HG03558 (cell line): ENCODE data around the gene OR2AJ1.

Experiments
- ATAC-seq: cut with Tn5 transposase; IDR thresholded peaks from one replicate; pipeline ENCODE4 v1.9.1; 2021; ENCODE audit warnings: moderate number of reproducible peaks; ENCODE audit not compliant: unreplicated experiment; ENCODE audit errors: extremely low read depth

OR2AJ1 gene, protein sequence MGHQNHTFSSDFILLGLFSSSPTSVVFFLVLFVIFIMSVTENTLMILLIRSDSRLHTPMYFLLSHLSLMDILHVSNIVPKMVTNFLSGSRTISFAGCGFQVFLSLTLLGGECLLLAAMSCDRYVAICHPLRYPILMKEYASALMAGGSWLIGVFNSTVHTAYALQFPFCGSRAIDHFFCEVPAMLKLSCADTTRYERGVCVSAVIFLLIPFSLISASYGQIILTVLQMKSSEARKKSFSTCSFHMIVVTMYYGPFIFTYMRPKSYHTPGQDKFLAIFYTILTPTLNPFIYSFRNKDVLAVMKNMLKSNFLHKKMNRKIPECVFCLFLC

GRCh38 chr1:247924868-247925267 lies at the start of gene OR2AJ1:
TSS of gene OR2AJ1 (plus strand) at chr1:247924889. CDS start at chr1:247933769, 8,880 bp downstream.
- ATAC-seq = no peak

GRCh38 chr1:247883346-247883745 lies 41.3 kb upstream of the OR2AJ1 start:
- no peak for ATAC-seq

DNA sequence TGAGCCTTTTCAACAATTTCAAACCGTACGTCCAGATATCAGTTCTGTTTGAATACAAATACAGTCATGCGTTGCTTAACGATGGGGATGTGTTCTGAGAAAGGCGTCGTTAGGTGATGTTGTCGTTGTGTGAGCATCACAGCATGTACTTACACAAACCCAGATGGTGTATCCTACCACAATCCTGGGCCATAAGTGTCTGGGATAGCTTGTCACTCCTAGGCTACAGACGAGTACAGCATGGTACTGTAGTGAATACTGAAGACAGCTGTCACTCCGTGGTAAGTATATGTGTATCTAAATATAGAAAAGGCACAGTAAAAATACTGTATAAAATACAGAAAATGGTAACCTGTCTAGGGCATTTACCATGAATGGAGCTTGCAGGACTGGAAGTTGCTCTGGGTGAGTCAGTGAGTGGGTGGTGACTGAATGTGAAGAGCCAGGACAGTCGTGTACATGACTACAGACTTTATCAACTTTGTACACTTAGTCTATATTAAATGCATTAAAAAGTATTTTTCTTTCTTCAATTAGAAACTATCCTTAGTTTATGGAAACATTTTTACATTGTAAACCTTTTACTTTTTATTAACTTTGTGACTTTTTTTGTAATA lies 39.8 kb upstream of the OR2AJ1 start:
- ATAC-seq = no peak

GRCh38 chr1:247895163-247895637 lies 29.5 kb upstream of the OR2AJ1 start, which contains the start of gene OR2W3:
TSS of gene OR2W3 (plus strand) at chr1:247895587. CDS start at chr1:247895587, 0 bp downstream.
- ATAC-seq = no peak

DNA sequence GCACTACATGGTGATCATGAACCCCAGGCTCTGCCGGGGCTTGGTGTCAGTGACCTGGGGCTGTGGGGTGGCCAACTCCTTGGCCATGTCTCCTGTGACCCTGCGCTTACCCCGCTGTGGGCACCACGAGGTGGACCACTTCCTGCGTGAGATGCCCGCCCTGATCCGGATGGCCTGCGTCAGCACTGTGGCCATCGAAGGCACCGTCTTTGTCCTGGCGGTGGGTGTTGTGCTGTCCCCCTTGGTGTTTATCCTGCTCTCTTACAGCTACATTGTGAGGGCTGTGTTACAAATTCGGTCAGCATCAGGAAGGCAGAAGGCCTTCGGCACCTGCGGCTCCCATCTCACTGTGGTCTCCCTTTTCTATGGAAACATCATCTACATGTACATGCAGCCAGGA lies 28.7 kb upstream of the OR2AJ1 start:
- no peak for ATAC-seq

- no peak for ATAC-seq
These were observed 20.6 kb upstream of the OR2AJ1 start for GRCh38 chr1:247904122-247904521.

DNA sequence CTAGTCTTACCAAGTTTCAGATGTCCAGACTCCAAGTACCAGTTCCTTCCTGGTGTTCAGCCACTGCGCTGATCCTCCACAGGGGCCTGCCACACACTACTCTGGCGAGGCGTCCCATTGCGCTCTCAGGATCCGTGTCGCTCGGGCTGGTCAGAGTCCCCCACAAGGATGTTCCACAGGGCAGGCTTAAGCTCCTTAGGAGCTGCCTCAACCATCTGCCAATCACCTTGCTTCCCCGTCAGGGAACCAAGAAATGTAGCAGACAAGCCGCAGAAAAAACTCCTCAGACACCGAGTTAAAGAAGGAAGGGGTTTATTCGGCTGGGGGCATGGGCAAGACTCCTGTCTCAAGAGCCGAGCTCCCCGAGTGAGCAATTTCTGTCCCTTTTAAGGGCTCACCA lies 19.5 kb upstream of the OR2AJ1 start:
- no peak for ATAC-seq

DNA sequence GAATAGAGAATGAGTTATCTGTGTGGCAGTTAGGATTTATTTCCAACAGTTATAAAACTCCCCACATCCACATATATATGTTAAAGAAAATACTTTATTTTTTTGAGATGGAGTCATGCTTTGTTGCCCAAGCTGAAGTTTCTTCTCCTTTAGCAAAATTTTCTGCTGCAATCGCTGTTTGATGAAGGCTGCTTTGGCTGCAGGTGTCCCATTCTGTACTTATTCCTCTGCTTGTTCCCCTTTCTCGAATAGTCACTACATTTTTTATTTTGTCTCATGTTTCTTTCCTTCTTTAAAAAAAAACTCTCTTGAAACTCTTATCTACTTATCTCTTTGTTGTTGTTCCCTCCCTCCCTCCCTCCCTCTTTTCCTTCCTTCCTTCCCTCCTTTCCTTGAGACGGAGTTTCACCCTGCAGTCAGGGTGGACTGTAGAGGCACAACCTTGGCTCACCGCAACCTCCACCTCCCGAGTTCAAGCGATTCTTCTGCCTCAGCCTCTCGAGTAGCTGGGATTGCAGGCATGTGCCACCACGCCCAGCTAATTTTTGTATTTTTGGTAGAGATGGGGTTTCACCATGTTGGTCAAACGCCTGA lies 18.7 kb upstream of the OR2AJ1 start:
- no peak for ATAC-seq

GRCh38 chr1:247906504-247907047 lies 18.1 kb upstream of the OR2AJ1 start:
- ATAC-seq = no peak

GRCh38 chr1:247908766-247909165 lies 15.9 kb upstream of the OR2AJ1 start:
- ATAC-seq = no peak

DNA sequence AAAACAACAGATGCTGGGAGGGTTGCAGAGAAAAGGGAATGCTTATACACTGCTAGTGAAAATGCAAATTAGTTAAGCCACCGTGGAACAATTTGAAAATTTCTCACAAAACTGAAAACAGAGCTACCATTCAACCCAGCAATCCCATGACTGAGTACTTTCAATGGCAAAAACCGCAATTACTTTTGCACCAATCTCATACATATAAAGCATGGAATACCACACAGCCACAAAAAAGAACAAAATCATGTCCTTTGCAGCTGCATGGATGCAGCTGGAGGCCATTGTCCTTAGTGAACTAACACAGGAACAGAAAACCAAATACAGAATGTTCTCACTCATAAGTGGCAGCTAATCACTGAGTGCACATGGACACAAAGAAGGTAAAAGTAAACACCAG lies 10.9 kb upstream of the OR2AJ1 start:
- ATAC-seq = no peak

DNA sequence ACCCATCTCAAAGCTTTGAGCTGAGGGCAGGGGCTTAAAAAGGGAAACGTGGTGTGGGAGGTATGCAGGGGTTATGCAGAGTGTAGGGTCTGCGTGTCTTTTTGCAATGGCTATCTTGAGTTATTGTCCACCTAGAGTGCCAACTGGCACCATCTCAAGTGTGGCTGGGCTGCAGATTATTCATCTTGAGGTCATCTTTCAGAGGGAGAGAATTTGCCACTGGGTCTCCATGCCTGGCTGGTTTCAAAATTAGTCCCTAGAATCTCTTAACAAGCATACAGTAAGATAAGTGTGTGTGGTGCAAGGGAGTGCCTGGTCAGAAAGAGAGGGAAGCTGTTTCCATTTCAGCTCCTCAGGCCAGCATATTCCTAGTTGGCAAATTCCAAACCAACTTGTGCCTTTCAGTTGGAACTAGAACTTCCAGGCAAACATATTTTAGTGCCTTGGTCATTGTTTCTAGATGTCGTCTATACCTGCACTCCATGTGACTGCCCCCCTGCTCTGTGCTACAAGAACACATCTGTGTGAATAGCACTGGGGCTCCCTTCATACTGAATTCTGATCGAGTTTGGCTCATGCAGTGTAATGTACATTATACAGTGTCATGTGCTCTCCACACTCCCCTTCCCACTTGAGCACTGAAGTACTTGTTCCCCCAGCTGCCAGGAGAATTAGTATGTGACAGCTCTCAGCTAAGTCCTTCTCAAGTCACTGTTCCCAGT lies 9.6 kb upstream of the OR2AJ1 start:
- no peak for ATAC-seq

DNA sequence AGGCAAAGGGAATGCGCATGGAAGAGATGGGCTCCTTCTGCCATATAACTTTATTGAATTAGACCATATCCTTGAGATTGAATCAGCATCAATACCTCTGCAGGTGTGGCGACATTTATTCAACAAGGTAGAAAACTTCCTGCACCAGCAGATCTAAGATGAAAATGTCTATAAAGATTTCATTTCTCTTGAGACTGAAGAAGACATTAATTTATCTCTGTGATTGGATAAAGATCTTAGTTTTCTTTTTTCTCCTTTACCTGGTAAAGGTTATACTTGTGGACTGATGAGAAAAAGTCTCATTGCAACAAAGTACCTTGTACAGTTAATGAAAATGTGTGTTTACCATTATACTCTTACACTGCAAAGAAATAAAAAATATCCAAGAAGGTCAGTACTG lies 4.7 kb upstream of the OR2AJ1 start, which contains the start of gene OR2T8:
TSS of gene OR2T8 (plus strand) at position 301 of the 400 bp plus-strand sequence. CDS start 766 bp downstream, outside the sequence.
- ATAC-seq = no peak

- no peak for ATAC-seq
These were observed 748 bp upstream of the OR2AJ1 start for GRCh38 chr1:247923941-247924340.

- ATAC-seq = no peak
These were observed 9.3 kb downstream of the OR2AJ1 start for GRCh38 chr1:247933989-247934388.

DNA sequence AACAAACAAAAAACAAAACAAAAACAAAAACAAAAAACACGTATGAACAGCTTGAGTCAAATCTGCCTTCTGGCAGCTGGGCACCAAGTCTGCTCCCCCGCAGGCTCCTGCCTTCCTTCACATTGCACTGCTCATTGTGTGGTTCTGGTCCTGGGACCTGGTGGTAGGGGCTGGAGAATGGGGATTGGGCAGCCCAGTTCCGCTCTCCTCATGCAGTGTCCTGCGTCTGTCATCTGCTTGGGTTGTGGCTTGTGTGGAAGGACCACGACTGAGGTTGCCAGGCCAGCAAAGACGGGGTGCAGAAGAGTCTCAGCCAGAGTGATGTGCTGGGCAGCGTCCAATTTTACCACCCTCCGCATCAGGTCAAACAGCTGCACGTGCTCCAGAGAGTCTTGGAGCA lies 11.1 kb downstream of the OR2AJ1 start:
- ATAC-seq = no peak

DNA sequence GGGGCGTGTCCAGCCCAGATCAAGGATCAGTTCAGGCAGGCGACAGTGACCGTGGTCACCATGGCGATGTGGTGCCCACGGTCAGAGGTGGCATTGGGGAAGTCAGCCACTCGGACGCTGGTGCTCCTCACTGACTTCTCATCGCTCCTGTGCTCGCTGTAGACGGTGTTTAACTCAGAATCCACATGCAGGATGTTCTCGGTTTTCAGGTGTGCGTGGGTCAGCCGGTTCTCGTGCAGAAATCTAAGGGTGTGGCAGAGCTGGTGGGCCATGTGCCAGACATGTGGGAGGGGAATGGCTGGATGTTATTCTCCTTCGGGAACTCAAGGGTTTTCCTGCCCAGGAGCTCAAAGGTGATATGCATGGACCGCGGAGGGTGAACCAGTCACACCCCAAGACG lies 11.7 kb downstream of the OR2AJ1 start:
- ATAC-seq = no peak

- peak; percentile 98 for ATAC-seq
These were observed 12.5 kb downstream of the OR2AJ1 start for GRCh38 chr1:247936965-247937734.

DNA sequence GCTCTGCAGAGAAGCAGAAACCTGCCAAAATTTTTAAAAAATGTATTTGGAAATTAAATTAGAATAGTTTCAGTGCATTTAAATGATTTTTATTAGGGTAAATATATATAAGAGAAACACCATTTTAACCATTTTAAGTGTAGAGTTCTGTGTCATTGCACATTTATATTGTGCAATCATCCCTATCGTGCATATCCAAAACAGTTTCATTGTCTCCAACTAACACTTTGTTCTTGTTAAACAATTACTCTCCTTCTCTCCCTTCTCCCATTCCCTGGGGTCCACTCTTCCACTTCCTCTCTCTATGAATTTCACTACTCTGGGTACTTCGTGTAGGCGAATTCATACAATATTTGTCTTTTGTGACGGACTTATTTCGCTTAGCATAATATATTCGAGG lies 17.9 kb downstream of the OR2AJ1 start:
- ATAC-seq = no peak

DNA sequence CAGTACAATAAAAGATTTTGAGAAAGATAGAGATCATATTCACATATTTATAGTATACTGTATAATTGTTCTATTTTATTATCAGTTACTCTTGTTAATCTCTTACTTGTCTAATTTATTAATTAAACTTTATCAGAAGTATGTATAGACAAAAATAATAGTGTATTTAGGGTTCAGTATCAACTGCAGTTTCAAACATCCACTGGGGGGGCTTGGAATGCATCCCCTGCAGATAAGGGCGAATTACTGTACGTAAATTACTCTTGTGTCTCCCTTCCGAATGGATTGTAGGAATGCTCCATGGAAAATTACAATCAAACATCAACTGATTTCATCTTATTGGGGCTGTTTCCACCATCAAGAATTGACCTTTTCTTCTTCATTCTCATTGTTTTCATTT lies 23.9 kb downstream of the OR2AJ1 start, which contains the start of gene OR2L8:
TSS of gene OR2L8 (plus strand) at position 301 of the 400 bp plus-strand sequence. CDS start at position 301, 0 bp downstream.
- no peak for ATAC-seq
